Fibroblast of villous mesenchyme (primary cell): ENCODE results near the gene SGCA. TPM values are rescaled to one million over a fixed set of nuclear protein-coding genes. Genes with fewer than 3 reads are reported as not detected.
A peak's percentile ranks its signal among the peaks of the same experiment; 100 is the strongest.

Source experiments
- DNase-seq: peaks from one replicate; pipeline ENCODE4 v3.0.0-alpha.2; 2010; ENCODE audit warnings: low read depth
- H3K4me3 ChIP-seq: 2 replicates; pipeline ENCODE4 v1.5.1; 2011; ENCODE audit warnings: low read depth, mild to moderate bottlenecking, low read length
- total RNA-seq: library from RNA; depleted of rRNA; stranded (reverse); fragments of >200 nt; gene quantifications from 2 replicates; pipeline ENCODE4 v1.2.3, GENCODE V29; 2012
- TF ChIP-seq, protein P1 (sequence below): IDR thresholded peaks from 2 replicates; pipeline ENCODE4 v1.5.1; 2012; ENCODE audit warnings: low read depth, mild to moderate bottlenecking, low read length; ENCODE audit not compliant: insufficient read depth

SGCA gene
- total RNA-seq, 1 donor, result not detected

DNA sequence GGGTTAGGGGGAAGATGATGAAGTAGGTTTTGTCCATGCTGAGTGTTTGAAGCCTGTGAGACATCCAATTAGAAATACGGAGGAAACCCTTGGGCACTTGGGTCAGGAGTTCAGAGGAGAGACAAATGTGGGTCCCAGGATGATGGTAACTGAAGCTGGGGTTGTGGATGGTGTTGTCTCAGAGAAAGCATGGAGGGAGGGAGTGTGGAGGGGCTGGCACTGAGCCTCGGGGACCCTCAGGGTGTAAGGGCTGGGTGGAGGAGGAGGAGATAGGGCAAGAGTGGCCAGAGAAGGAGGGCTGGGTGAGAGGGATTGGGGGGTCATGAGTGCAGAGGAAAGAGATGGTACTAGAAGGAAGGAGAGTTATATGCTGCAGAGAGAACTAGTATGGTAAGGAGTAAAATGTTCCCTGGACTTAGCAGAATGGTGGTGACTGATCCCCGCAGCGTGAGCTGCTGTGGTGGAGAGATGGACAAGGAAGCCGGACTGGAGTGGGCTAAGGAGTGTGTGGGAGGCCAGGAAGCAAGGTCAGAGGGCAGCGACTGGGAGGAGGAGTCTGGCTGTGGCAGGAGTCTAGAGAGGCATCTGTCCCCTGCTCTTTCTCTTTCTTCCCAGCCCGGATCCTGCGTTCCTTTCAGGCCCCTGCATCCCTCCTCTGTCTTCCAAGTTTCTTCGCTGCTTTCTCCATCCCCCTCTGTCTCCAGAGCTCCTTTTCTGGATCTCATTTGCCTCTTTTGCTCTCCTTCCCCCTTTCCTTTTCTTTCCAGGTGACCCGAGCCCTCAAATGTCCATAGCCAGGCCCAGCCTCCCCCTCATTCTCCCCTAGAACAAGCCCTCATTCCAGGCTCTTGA is 39.5 kb downstream of the SGCA start:
- peak; percentile 75 for DNase-seq
- TF ChIP-seq, protein P1, sequence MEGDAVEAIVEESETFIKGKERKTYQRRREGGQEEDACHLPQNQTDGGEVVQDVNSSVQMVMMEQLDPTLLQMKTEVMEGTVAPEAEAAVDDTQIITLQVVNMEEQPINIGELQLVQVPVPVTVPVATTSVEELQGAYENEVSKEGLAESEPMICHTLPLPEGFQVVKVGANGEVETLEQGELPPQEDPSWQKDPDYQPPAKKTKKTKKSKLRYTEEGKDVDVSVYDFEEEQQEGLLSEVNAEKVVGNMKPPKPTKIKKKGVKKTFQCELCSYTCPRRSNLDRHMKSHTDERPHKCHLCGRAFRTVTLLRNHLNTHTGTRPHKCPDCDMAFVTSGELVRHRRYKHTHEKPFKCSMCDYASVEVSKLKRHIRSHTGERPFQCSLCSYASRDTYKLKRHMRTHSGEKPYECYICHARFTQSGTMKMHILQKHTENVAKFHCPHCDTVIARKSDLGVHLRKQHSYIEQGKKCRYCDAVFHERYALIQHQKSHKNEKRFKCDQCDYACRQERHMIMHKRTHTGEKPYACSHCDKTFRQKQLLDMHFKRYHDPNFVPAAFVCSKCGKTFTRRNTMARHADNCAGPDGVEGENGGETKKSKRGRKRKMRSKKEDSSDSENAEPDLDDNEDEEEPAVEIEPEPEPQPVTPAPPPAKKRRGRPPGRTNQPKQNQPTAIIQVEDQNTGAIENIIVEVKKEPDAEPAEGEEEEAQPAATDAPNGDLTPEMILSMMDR, result no peak
- peak overlapping the region; percentile 14 for H3K4me3 ChIP-seq

DNA sequence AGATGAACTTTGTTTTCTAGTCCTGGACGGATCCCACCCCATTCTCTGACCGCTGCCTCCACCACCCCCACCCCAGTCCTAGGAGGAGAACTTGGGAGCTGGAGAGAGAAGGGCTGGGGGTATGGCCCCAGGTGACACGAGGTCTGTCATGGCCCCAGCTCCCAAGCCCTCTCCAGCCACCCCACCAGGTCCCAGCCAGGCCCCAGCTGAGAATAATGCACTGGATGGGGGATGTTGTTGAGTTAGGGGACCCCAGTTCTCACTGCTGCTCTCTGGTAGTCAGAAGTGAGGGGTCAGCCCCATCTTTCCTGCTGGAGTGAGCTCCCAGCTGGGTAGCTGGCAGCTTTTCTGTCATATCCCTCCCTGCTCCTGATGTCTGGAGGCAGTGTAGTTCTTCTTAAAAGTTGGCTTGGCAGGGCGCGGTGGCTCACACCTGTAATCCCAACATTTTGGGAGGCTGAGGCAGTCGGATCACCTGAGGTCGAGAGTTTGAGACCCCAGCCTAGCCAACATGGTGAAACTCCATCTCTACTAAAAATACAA is 40.2 kb downstream of the SGCA start:
- DNase-seq, result no peak
- peak overlapping the region; percentile 14 for H3K4me3 ChIP-seq
- TF ChIP-seq, protein P1, result no peak

- DNase-seq, result peak; percentile 86
- H3K4me3 ChIP-seq, result peak overlapping the region; percentile 29
- TF ChIP-seq, protein P1, result no peak
These were observed 40.9 kb downstream of the SGCA start for GRCh38 chr17:50206604-50207293.

DNA sequence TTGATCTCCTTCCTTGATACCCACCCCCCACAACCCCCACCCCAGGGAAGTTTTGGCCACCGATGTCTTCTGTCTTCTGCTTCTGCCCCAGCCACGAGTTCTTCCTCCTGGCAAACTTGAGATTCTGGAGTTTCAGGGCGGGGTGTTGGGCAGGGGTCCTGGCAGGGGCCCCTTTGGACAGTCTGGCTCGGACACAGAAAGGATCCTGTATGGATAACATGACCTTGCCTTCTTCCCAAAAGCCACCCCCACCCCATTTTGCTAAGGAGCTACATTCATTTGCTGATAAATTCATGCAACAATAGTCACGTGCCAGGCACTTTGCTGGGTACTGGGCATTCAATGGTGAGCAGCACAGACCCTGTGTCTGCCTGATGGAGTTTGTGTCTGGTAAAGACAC is 41.5 kb downstream of the SGCA start:
- no peak for DNase-seq
- no peak overlapping the region for H3K4me3 ChIP-seq
- TF ChIP-seq, protein P1, result no peak

GRCh38 chr17:50207792-50208567 is 42.2 kb downstream of the SGCA start:
- TF ChIP-seq, protein P1, result no peak
- no peak for DNase-seq
- H3K4me3 ChIP-seq, result no peak overlapping the region

DNA sequence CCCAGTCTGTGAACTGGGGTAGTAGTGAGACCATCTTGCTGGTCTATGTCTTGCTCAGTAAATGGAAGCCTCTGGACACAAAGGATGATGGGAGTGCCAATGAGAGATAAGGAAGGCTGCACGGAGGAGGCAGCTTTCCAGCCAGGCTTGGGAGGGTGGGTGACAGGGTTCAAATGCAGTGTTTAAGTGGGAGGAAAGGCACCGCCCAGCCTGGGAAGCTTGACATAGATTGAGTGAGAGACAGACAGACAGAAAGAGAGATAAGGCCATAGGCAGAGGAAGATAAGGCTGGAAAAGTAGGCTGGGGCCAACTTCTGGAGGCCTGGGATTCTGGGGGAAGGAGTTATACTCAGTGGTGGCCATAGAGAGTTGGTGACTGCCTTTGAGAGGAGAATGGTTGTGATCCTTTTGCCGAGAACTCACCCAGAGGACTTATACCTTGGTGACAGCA is 42.8 kb downstream of the SGCA start:
- TF ChIP-seq, protein P1, result no peak
- DNase-seq, result no peak
- H3K4me3 ChIP-seq, result no peak overlapping the region
